SIG-M5 treated with dmso at 0.1 percent for 504 hours (cell line): Measurements from ENCODE around the gene ASXL2.
"Not testable (repeated sequence)": the region's sequence is repeated elsewhere in the genome, so short reads cannot be mapped to it uniquely, and the experiment has no call there.

Source experiments
- DNase-seq: peaks from one replicate; lab custom pipeline; 2025; ENCODE audit not compliant: unreplicated experiment; lab: John Stamatoyannopoulos, UW

Gene ASXL2

GRCh38 chr2:25894135-25894830, 16.0 kb upstream of the ASXL2 start:
- DNase-seq = no peak

- DNase-seq = no peak
Measured at GRCh38 chr2:25891672-25892071, 13.4 kb upstream of the ASXL2 start.

GRCh38 chr2:25887624-25888242, 9.4 kb upstream of the ASXL2 start:
- peak; percentile 33 for DNase-seq

GRCh38 chr2:25885933-25886332, 7.6 kb upstream of the ASXL2 start:
- DNase-seq = no peak

- DNase-seq = no peak
Measured at GRCh38 chr2:25881764-25882163, 3.5 kb upstream of the ASXL2 start.

GRCh38 chr2:25879133-25879730, 945 bp upstream of the ASXL2 start:
- DNase-seq = no peak

- DNase-seq = peak; percentile 84
Measured at GRCh38 chr2:25877431-25878360, 591 bp downstream of the ASXL2 start.

- no peak for DNase-seq
Measured at GRCh38 chr2:25872134-25872533, 6.2 kb downstream of the ASXL2 start.

GRCh38 chr2:25867396-25868003, 10.8 kb downstream of the ASXL2 start:
- no peak for DNase-seq

- no peak for DNase-seq
Measured at GRCh38 chr2:25856377-25856776, 21.9 kb downstream of the ASXL2 start.

GRCh38 chr2:25855065-25855464, 23.2 kb downstream of the ASXL2 start:
- no peak for DNase-seq

- DNase-seq = no peak
Measured at GRCh38 chr2:25854613-25855012, 23.7 kb downstream of the ASXL2 start.

- DNase-seq = peak; percentile 63
Measured at GRCh38 chr2:25853038-25853638, 25.1 kb downstream of the ASXL2 start.

- peak; percentile 93 for DNase-seq
Measured at GRCh38 chr2:25851740-25852503, 26.4 kb downstream of the ASXL2 start.

- not testable (repeated sequence) for DNase-seq
Measured at GRCh38 chr2:25850400-25850799, 27.9 kb downstream of the ASXL2 start.

- not testable (repeated sequence) for DNase-seq
Measured at GRCh38 chr2:25849350-25849749, 28.9 kb downstream of the ASXL2 start.

- no peak for DNase-seq
Measured at GRCh38 chr2:25845843-25846505, 32.3 kb downstream of the ASXL2 start.

- no peak for DNase-seq
Measured at GRCh38 chr2:25844089-25844488, 34.2 kb downstream of the ASXL2 start.

- no peak for DNase-seq
Measured at GRCh38 chr2:25842155-25842554, 36.1 kb downstream of the ASXL2 start.
